Effector CD4-positive, alpha-beta T cell (primary cell): ENCODE results near the gene BOD1.

Experiments
- DNase-seq: peaks from one replicate; pipeline ENCODE4 v3.0.0-alpha.2; 2020

The BOD1 gene

GRCh38 chr5:173640156-173640804 lies 23.8 kb upstream of the BOD1 start:
- no peak for DNase-seq

- no peak for DNase-seq
These were observed 21.9 kb upstream of the BOD1 start for GRCh38 chr5:173638126-173639040.

GRCh38 chr5:173637340-173637739 lies 20.9 kb upstream of the BOD1 start:
- DNase-seq = no peak

GRCh38 chr5:173634465-173634983 lies 18.1 kb upstream of the BOD1 start:
- no peak for DNase-seq

GRCh38 chr5:173633304-173633703 lies 16.9 kb upstream of the BOD1 start:
- no peak for DNase-seq

GRCh38 chr5:173631478-173631877 lies 15.0 kb upstream of the BOD1 start:
- DNase-seq = no peak

- DNase-seq = no peak
These were observed 14.4 kb upstream of the BOD1 start for GRCh38 chr5:173630724-173631365.

GRCh38 chr5:173629628-173630027 lies 13.2 kb upstream of the BOD1 start:
- no peak for DNase-seq

GRCh38 chr5:173628501-173628900 lies 12.1 kb upstream of the BOD1 start:
- no peak for DNase-seq

GRCh38 chr5:173627860-173628392 lies 11.5 kb upstream of the BOD1 start:
- DNase-seq = no peak

- no peak for DNase-seq
These were observed 10.8 kb upstream of the BOD1 start for GRCh38 chr5:173627271-173627670.

- DNase-seq = no peak
These were observed 10.0 kb upstream of the BOD1 start for GRCh38 chr5:173626505-173626820.

GRCh38 chr5:173625673-173626504 lies 9.4 kb upstream of the BOD1 start:
- DNase-seq = no peak

GRCh38 chr5:173625261-173625660 lies 8.8 kb upstream of the BOD1 start:
- no peak for DNase-seq

GRCh38 chr5:173624282-173624681 lies 7.8 kb upstream of the BOD1 start:
- DNase-seq = no peak

- no peak for DNase-seq
These were observed 7.3 kb upstream of the BOD1 start for GRCh38 chr5:173623789-173624188.

GRCh38 chr5:173623296-173623771 lies 6.9 kb upstream of the BOD1 start:
- no peak for DNase-seq

GRCh38 chr5:173622183-173623047 lies 6.0 kb upstream of the BOD1 start:
- DNase-seq = no peak

GRCh38 chr5:173620784-173621183 lies 4.3 kb upstream of the BOD1 start:
- no peak for DNase-seq

GRCh38 chr5:173618927-173619519 lies 2.6 kb upstream of the BOD1 start:
- peak; percentile 41 for DNase-seq
